Measurements from ENCODE around the gene ZIC1.

DNA sequence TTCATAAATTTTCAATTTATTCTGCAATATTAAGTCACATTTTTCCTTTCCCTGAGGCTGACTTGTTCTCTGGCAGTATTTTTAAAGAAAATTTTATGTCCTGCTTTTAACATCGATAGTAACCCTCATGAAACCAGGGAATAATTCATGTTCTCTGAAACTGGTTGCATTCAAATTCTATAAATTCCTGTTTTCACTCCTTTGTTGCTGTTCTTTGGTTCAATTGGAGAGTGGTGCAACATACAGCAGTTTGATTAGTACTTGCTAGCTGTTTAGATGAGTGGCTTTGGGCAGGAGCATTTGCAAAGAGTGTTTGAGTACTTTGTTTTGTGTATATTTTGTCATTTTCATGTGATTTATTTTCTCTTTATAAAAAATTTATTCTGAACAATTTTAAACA lies 19.2 kb downstream of the ZIC1 start:
- TF ChIP-seq, protein P1, sequence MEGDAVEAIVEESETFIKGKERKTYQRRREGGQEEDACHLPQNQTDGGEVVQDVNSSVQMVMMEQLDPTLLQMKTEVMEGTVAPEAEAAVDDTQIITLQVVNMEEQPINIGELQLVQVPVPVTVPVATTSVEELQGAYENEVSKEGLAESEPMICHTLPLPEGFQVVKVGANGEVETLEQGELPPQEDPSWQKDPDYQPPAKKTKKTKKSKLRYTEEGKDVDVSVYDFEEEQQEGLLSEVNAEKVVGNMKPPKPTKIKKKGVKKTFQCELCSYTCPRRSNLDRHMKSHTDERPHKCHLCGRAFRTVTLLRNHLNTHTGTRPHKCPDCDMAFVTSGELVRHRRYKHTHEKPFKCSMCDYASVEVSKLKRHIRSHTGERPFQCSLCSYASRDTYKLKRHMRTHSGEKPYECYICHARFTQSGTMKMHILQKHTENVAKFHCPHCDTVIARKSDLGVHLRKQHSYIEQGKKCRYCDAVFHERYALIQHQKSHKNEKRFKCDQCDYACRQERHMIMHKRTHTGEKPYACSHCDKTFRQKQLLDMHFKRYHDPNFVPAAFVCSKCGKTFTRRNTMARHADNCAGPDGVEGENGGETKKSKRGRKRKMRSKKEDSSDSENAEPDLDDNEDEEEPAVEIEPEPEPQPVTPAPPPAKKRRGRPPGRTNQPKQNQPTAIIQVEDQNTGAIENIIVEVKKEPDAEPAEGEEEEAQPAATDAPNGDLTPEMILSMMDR (IDR thresholded peaks at IDR 0.05 in 2 of 3, conservative IDR thresholded peaks at IDR 0.05 in 1 of 3; ENCODE audit: insufficient read depth in 2 of 3, low read depth in 1 of 3, low read length in 3 of 3): no peak
- TF ChIP-seq, protein P2, sequence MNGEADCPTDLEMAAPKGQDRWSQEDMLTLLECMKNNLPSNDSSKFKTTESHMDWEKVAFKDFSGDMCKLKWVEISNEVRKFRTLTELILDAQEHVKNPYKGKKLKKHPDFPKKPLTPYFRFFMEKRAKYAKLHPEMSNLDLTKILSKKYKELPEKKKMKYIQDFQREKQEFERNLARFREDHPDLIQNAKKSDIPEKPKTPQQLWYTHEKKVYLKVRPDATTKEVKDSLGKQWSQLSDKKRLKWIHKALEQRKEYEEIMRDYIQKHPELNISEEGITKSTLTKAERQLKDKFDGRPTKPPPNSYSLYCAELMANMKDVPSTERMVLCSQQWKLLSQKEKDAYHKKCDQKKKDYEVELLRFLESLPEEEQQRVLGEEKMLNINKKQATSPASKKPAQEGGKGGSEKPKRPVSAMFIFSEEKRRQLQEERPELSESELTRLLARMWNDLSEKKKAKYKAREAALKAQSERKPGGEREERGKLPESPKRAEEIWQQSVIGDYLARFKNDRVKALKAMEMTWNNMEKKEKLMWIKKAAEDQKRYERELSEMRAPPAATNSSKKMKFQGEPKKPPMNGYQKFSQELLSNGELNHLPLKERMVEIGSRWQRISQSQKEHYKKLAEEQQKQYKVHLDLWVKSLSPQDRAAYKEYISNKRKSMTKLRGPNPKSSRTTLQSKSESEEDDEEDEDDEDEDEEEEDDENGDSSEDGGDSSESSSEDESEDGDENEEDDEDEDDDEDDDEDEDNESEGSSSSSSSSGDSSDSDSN (IDR thresholded peaks at IDR 0.05; ENCODE audit: borderline replicate concordance in 1 of 2, low read depth in 2 of 2, low read length in 2 of 2): no peak
- TF ChIP-seq TAF1 (IDR thresholded peaks at IDR 0.05; ENCODE audit: control insufficient read depth, extremely low read depth, insufficient read depth, low read length, severe bottlenecking): no peak
- no peak for TF ChIP-seq DDX20 (tag; IDR thresholded peaks at IDR 0.05; ENCODE audit: low read depth)
- no peak for TF ChIP-seq PHF20 (IDR thresholded peaks at IDR 0.05; ENCODE audit: partially characterized antibody)
- TF ChIP-seq, protein P3, sequence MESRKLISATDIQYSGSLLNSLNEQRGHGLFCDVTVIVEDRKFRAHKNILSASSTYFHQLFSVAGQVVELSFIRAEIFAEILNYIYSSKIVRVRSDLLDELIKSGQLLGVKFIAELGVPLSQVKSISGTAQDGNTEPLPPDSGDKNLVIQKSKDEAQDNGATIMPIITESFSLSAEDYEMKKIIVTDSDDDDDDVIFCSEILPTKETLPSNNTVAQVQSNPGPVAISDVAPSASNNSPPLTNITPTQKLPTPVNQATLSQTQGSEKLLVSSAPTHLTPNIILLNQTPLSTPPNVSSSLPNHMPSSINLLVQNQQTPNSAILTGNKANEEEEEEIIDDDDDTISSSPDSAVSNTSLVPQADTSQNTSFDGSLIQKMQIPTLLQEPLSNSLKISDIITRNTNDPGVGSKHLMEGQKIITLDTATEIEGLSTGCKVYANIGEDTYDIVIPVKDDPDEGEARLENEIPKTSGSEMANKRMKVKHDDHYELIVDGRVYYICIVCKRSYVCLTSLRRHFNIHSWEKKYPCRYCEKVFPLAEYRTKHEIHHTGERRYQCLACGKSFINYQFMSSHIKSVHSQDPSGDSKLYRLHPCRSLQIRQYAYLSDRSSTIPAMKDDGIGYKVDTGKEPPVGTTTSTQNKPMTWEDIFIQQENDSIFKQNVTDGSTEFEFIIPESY (CRISPR knock-in tag; IDR thresholded peaks at IDR 0.05): no peak
- no peak for TF ChIP-seq JUND (IDR thresholded peaks at IDR 0.05; ENCODE audit: borderline replicate concordance, low read depth, low read length)
- no peak for TF ChIP-seq JUND (tag; IDR thresholded peaks at IDR 0.05; ENCODE audit: borderline replicate concordance, low read depth, low read length)
- no peak for TF ChIP-seq POLR2AphosphoS5 (IDR thresholded peaks at IDR 0.05; ENCODE audit: control insufficient read depth, insufficient read depth, low read depth, low read length)
- no peak for TF ChIP-seq EZH2 (IDR thresholded peaks at IDR 0.05; ENCODE audit: borderline replicate concordance, low read depth, low read length)
- no peak for TF ChIP-seq TEAD4 (IDR thresholded peaks at IDR 0.05; ENCODE audit: low read length)
- TF ChIP-seq TEAD4 (CRISPR knock-in tag; IDR thresholded peaks at IDR 0.05; ENCODE audit: borderline replicate concordance): no peak
- TF ChIP-seq ZKSCAN1 (IDR thresholded peaks at IDR 0.05; ENCODE audit: low read depth, low read length): no peak
- TF ChIP-seq, protein P4, sequence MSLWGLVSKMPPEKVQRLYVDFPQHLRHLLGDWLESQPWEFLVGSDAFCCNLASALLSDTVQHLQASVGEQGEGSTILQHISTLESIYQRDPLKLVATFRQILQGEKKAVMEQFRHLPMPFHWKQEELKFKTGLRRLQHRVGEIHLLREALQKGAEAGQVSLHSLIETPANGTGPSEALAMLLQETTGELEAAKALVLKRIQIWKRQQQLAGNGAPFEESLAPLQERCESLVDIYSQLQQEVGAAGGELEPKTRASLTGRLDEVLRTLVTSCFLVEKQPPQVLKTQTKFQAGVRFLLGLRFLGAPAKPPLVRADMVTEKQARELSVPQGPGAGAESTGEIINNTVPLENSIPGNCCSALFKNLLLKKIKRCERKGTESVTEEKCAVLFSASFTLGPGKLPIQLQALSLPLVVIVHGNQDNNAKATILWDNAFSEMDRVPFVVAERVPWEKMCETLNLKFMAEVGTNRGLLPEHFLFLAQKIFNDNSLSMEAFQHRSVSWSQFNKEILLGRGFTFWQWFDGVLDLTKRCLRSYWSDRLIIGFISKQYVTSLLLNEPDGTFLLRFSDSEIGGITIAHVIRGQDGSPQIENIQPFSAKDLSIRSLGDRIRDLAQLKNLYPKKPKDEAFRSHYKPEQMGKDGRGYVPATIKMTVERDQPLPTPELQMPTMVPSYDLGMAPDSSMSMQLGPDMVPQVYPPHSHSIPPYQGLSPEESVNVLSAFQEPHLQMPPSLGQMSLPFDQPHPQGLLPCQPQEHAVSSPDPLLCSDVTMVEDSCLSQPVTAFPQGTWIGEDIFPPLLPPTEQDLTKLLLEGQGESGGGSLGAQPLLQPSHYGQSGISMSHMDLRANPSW (CRISPR knock-in tag; IDR thresholded peaks at IDR 0.05): no peak
- no peak for TF ChIP-seq E2F3 (CRISPR knock-in tag; IDR thresholded peaks at IDR 0.05)
